HG03045 (cell line): ENCODE measurements around the gene NRIP1.

Experiments
- ATAC-seq: cut with Tn5 transposase; IDR thresholded peaks from one replicate; pipeline ENCODE4 v1.9.1; 2021; ENCODE audit warnings: mild to moderate bottlenecking, moderate library complexity; ENCODE audit not compliant: unreplicated experiment

NRIP1 gene

GRCh38 chr21:15009837-15010363 lies 54.9 kb downstream of the NRIP1 start:
- no peak for ATAC-seq

- ATAC-seq, result no peak
Measured at GRCh38 chr21:15007716-15008296, 57.0 kb downstream of the NRIP1 start.

- no peak for ATAC-seq
Measured at GRCh38 chr21:15006594-15007230, 58.1 kb downstream of the NRIP1 start.

DNA sequence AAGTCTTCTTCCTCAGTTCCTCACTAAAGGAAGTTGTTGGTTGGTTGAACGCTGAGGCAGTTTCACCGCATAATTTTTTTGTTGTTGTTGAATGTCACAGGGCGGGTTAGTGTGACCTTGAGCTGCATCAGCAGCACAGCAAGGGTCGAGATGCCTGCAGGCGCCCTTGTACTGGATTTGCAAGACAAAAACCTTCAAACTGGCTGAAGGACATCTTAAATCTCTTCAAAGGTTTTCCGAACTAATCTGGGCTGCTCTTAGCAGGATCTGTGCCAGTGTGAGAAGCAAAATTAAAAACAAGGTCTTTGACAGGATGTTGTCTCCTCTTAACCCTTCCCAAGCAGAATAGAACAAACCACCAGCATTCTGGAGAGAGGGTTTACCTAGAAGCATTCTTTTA lies 59.4 kb downstream of the NRIP1 start:
- ATAC-seq, result no peak

- no peak for ATAC-seq
Measured at GRCh38 chr21:15004721-15005370, 60.0 kb downstream of the NRIP1 start.

DNA sequence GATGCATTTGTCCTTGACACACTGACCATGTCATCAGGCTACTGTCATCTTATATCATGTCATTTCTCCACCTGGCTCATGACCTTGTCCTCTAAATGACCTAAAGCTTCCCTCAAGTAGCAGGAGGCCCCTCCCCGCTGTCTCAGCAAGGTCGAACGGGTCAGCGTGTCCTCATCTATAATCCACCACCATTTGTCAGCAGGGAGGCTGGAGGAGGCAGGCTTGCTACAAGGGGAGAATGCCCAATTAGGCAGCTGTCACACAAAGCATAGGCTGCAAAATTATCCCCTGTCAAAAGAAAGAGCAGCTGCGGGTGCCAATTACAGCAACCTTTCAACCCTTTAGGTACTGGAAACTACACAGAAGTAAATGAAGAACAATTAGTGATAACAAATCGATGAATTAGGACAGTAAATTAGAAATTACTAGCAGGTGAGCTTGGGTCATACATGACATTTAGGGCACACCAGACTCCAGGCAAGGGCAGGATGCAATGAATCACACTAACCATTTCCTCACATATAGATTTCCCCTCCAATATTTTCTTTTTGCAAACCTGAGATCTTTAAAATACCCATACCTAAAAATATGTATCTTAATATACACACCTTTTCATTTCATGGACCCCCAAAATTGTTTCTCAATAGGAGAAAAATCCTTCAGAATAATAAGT lies 61.2 kb downstream of the NRIP1 start:
- ATAC-seq, result no peak

DNA sequence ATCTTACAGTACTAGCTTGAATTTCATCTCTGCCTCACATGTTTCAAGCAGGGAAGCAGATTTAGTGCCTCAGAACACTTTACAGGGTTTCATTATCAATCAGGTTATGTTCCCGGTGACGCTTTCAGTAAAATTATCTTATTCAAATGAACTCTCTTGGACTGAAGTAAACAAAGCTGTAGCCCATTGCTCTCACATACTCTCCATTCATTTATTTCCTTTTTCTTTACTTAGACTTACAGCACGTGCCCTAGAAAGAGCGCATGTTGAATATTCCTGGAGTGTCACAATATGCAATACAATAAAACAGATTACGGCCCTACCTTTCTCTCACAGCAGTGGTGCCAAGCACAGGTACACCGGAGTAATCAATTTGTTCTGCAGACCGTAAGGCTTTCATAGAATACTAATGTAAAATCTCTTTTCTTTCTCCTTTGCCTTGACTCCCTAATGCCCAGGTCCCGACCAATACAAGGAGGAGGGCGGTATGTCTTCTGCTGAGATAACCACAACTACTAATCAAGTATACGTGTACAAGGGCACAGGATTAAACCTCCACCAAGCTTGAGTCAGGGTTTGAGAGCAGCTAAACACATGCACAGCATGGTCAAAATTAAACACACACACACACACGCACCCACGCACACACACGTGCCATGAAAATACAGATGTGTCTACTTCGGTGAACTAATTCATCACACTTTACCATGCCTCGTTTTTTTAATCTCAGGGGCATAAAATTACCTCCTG lies 62.8 kb downstream of the NRIP1 start:
- peak; percentile 96 for ATAC-seq

- ATAC-seq, result no peak
Measured at GRCh38 chr21:15001113-15001512, 63.7 kb downstream of the NRIP1 start.

GRCh38 chr21:15000081-15000480 lies 64.7 kb downstream of the NRIP1 start:
- no peak for ATAC-seq

DNA sequence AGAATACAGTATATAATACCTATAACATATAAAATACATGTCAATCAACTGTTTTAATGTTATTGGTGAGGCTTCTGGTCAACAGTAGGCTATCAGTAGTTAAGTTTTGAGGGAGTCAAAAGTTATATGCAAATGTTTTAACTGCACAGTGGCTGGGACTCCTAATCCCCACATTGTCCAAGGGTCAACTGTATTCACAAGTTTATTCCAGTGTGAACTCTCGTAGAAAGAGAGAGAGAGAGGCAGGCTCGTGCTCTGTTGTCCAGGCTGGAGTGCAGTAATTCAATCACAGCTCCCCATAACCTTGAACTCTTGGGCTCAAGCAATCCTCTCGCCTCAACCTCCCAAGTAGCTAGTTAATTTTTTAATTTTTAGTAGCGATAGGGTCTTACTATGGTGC lies 66.0 kb downstream of the NRIP1 start:
- ATAC-seq, result no peak

DNA sequence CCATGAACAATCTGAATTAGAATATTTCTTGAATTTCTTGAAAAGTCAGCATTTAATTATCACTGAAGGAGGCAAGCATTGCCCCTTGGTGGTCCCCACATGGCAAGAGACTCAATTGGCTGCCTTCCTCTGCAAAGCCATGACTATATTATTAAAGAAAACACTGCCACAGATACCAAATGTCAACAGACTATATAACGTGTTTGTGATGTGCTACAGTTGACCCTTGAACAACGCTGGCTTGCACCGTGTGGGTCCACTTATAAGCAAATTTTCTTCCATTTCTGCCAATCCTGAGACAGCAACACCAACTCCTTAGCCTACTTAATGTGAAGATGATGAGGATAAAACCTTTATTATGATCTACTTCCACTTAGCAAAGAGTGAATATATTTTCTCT lies 66.5 kb downstream of the NRIP1 start:
- no peak for ATAC-seq

- ATAC-seq, result no peak
Measured at GRCh38 chr21:14995695-14996490, 68.9 kb downstream of the NRIP1 start.

GRCh38 chr21:14995226-14995625 lies 69.6 kb downstream of the NRIP1 start:
- ATAC-seq, result no peak

DNA sequence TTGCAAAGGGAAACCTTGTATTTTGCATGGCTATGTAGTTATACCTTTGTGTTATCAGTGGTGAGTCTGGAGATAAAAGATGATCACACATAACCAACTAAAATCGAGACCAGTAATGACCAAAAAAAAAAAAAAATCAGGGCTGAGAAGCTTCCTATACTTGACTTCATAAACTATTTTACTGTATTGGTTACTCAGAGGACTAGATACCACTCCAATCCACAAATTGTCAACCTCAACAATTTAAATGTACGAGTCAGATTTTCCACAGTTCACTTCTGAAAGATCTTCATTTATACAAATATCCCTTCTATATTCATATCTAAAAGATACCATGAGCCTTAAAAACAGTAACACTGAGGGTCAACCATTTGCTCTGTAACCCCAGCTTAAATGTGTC lies 71.7 kb downstream of the NRIP1 start:
- no peak for ATAC-seq

DNA sequence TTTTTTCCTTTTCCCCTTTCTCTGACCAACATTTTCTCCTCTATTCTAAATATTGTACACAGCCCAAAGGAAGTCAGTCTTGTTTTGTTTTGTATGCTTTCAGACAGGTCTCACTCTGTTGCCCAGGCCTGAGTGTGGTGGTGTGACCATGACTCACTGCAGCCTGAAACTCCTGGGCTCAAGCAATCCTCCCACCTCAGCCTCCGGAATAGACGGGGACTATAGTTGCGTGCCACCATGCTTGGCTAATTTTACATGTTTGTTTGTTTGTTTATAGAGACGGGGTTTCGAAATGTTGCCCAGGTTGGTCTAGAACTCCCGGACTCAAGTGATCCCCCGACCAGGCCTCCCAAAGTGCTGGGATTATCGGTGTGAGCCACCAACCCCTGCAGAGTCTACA lies 72.8 kb downstream of the NRIP1 start:
- no peak for ATAC-seq

DNA sequence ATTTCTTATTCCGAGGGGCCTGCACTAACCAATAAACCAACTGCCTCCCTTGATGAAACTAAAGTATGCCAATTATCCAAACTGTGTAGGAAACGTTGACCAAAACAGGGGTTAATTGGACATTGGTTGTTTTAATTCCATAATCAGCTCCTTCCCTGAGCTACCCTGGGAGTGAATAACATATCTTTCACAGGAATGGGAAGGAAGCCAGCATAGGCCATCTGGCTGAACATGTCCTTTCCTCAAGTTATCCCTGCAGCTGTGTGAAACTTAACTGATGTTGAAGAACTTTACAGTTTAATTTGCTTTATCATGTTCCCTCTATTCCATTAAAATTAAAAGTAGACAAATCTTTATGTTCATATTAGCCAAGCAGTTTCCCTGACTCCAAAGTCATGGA lies 75.4 kb downstream of the NRIP1 start:
- ATAC-seq, result no peak

DNA sequence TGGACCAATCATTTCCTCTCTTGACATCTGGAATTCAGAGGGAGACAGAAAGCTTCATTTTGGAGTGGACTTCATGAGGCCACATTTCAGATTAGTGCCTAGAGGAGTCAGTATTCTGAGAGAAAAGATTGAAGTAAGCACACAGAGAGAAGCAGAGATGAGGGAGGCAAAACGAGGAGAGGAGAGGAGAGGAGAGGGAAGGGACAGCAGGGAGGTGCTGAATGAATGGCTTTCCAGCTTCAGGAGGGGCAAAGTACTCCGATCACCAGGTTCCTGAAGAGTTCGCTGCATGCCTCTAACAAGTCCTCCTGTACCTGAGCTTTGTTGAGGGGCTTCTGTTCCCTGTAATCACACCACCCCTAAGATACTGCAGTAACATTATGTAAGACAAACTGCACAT lies 76.0 kb downstream of the NRIP1 start:
- no peak for ATAC-seq

DNA sequence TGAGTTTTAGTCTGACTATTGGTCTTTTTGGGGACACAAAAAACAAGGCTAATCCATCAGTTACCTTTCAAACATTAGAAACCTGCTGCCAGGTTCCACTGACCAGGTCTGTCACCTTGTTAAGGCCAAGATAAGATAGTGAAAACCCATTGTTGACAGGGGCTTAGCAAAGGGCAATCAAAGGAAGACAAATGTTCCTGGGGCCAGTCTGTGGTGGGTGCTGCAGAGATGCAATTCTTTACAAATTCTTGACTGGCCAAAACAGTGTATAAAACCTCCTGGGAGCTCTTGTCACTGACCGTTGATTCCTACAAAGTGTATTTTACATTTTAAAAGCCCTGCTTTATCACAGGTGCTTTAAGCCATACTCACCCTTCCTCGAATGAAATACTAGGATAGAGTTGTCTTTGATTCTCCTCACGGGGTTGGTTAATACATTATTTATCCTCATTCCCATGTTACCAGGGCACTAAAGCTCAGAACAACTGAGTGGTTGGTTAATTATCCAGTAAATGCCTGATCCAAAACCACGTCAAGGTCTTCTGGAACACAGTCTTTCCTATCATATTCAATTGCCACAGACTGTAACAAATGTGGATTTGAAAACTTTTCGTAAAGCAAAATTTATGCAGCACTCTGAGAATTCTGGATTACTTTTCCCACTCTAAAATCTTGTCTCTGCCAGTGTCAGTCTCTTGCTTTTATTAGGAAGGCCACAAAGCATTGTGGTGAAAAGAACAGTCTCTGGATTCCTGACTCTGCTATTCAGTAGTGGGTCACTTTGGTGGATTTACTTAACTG lies 77.2 kb downstream of the NRIP1 start:
- ATAC-seq, result no peak

DNA sequence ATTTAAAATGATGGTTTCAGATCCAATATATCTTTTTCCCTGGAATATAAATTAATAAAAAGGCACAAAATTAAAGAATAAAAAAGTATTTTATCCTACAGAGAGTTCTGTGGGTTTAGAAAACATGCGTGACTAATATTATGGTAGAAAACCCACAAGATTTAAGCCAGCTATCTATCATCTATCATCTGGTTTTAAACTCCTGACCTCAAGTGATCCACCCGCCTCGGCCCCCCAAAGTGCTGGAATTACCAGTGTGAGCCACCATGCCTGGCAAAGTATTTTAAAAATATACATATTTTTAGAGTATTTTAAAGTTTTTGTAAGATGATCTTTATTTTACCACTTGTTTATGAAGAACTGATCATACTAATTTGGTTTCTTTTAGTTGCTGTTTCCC lies 79.5 kb downstream of the NRIP1 start:
- no peak for ATAC-seq
